ENCODE results near the gene PPP1R17.

PPP1R17 gene

DNA sequence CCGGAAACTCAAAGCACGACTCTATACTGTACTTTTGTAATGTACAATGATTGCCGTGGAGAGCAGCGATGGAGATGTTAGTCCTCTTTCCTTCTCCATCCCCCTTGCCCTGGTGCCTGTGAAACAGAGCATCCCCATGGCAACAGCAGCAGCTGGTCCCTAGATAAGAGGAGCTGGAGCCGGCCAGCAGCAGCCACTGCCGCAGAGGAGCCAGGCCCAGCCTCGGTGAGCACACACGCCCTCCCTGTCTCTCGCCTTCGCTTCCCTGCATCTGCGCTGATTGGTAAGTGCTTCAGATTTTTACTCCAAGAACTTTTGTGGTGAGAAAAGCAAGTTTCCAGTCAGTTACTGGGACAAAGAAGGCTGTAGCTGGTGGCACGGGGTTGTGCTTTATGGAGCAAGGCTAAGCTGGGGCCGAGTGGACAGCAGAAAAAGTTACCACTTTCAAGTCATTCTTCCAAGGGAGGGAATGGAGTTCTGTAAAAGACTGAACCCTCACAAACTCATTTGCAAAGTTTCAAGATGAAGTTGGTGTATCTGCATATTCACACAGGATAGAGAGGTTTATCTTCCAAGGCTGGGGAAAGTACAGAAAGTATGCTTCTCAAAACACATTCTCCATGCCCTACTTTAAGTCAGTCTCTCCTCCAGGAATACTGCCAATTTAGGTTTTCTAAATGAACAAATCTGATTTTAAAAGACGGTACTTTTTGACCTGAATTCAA lies at the start of gene PPP1R17:
Gene PPP1R17 (plus strand): TSS at position 192 of the 725 bp plus-strand sequence. CDS start 5,227 bp downstream, outside the sequence.
- DNase-seq = no peak

DNA sequence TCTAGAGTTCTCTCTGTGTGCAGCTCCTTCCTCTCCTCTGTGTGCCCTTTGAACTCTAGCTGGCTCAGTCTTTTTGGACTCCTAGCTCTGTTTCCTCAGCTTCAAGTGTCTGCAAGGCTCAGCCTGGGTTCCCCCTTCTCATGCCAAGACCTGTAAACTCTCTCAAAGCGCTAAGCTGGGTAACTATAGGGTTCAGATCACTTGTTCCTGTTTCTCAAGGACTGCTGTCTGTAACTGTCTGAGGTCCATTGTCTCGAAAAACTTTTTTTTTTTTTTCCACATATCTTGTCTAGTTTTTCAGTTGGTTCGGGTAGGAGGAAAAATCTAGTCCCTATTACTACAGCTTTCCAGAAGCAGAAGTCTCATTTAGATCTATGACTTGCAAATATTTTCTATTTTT lies 46.6 kb upstream of the PPP1R17 start:
- no peak for DNase-seq

DNA sequence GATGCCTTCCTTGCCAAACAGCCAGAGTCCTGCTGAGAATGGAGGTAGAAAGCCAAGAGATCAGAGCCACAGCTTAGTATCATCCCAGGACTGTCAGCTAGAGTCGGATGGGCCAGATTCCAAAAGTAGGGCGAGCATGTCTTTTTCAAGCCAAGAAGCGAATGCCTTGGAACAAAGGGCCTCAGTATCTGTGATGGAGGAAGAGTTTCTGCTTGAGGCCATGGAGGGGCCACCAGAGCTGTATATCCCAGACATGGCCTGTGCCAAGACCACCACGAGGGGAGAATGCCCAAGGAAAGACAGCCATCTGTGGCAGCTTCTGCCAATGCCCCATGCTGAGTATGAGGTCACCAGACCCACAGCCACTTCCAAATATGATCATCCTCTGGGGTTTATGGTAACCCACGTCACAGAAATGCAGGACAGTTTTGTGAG lies 44.3 kb upstream of the PPP1R17 start:
- no peak for DNase-seq

DNA sequence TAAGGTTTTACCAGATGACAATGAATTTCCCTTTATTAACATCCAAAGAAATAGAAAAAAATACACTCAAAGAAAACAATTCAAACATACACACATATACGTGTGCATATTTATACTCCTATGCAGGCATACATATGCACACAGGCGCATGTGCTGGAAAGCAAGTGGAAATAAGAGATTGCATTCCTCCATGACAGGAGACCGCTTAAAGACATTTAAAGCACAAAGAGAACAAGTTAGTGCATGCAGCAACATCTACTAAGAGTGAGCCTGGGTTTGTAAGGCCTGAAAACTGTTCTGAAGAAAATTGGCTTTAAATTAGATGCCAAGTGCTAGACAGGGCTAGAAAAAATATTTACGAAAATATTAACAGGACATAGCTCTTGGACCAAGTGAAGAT lies 40.1 kb upstream of the PPP1R17 start:
- DNase-seq = no peak

DNA sequence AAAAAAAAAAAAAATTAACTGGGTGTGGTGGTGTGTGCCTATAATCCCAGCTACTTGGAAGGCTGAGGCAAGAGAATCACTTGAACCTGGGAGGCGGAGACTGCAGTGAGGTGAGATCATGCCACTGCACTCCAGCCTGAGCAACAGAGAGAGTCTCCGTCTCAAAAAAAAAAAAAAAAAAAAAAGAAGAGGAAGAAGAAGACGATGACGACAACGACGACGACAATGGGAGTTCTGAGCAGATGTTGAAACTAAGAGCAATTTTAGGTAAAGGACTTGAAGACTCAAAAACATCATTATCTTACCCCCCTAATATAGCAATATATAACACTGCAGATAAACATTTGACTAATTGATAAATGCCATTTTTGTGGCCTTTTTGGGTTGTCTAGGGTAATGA lies 39.5 kb upstream of the PPP1R17 start:
- no peak for DNase-seq

DNA sequence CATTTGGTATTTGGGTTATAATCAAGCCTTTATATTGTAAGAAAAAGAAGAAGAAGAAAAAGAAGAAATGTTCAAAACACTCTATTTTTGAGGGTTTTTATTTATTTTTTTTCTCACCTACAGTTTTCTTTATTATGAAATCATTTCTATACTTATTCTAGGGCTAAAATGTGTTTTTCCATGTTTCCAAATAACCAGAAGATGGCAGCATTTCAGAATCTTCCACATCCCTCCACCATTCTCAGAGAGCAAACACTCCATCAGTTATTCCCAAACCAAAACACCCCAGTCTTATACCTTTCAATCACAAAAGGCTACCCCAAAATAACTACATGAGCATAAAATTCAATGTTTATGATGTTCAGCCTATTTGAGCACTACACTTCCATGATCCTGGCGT lies 38.7 kb upstream of the PPP1R17 start:
- no peak for DNase-seq

DNA sequence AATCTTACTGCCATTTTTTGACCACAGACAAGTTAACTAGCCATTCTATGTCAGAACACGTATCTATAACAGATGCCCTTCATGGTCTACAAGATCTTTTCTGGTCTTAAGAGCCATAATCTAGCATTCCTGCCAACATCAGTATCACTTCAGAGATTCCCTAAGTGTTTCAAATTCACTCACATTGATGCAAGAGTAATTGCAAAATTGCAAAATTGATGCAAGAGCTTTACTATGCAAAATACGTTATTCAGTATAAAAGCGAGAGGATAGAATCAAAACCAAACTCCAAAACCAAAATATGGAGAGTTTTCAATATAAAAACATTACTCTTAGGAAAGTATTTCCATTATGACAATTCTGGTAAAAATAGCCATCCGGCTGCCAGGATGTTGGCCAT lies 38.1 kb upstream of the PPP1R17 start:
- no peak for DNase-seq

DNA sequence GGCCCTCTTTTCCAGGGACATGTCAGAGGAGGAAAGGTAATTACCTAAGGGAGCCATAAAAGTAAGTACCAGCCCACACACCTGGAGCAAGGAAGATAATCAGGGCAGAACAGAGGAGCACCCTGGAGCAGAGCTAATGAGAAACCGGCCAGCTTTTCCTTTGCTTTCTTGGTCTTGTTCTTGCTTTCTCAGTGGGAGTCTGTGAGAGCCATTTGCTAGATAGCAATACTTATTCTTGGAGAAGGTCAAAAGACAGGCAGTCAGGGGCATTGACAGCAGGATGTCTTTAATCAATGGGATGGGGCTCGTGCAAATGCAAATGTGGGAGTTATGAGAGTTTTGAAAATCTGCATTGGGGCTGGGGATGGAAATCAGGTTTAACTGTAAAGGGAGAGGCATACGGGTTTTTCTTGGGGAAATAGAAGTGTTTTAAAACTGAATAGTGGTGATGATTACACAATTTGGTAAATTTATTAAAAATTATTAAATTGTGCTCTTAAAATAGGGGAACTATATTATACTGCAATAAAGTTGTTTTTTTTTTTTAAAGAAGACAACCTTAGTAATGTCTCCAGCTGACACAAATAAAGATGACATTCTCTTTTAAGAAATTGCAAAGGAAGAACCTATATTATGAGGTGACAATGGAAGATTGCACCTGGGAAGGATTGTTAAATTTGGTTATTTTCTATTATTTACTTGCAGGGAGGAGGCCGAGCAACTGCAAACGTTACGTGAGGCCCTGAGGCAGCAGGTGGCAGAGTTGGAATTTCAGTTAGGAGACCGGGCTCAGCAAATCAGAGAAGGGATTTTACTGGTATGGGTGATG lies 35.6 kb upstream of the PPP1R17 start:
- DNase-seq = no peak

DNA sequence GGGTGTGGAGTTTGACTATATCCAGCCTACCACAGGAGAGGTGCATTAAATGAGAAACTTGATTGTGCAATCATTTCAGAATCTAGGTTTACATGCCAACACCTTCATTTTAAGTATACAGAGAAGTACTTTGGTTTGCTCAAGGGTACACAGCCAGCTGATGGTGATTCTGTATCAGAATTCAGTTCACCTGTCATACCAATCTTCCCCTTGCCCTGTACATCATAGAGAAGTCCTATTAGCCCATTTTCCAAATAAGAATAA lies 35.0 kb upstream of the PPP1R17 start:
- DNase-seq = no peak

DNA sequence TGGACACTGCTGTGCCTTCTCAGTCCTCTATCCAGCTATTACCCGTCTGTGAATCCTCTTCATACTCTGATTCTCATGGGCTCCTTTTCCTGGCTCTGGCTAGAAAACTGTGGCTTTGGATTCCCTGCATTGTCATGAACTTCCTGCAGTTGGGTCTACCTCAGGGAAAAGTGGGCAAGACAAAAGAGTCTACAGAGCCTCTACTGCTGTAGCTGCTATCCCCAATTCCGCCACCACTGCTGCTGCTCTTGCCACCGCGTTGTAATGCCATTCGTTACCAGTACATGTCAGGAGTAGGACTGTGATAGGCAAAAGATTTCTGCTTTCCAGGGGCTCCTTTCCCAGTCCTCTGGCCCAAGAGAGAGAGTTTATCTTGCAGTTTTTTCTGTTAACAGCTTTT lies 23.9 kb upstream of the PPP1R17 start:
- DNase-seq = no peak

DNA sequence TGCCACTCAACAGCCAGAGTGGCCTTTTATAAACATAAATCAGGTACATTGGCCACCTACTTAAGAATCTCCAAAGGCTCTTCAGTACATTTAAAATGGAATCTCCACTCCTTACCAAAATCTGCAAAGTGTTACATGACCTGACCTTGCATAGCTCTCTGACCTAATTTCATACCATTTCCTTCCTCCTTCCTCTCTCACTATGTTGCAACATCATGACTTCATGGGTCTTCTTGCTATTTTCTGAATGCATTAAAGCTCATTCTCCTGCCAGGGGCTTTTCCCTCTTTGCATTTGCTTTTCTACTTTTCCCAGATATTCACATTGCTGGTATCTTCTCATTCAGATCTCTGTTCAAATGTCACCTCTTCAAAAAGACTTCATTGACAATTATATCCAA lies 22.1 kb upstream of the PPP1R17 start:
- DNase-seq = no peak

DNA sequence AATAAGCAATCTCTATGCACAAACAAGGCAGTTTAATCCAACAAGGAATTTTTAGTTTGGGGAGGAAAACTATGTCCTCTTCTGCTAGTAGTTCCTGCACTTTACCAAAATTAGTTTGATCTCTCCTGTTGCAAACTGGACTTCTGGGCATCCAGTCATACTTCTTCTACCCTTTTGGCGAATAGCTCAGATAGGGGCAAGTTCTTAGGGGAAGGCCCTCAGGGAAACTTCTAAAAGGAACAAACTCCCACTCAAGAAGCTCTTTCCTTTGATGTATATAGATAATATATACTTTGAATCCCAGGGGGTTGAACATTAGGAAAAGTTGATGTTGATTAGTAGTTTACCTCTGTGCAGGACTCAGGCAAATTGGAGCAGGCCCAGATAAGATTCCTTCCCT lies 21.5 kb upstream of the PPP1R17 start:
- no peak for DNase-seq

DNA sequence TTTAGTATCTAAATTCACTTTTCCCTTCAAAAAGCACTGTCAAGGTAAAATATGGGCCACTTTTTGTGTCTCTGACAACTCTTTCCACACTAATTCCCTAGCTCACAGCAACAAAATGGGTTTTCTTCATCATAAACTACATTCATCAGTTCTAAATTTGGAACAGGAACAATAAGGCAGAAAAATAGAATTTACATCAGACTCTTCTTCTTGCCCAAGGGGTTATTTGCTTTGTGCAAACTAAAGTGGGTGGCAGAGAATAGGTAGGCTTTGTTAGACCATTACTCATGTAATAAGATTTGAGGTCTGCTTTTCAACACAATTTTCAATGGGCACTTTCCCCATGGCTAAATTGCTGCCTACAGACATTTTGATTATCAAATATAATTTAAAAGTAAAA lies 17.6 kb upstream of the PPP1R17 start:
- DNase-seq = no peak

DNA sequence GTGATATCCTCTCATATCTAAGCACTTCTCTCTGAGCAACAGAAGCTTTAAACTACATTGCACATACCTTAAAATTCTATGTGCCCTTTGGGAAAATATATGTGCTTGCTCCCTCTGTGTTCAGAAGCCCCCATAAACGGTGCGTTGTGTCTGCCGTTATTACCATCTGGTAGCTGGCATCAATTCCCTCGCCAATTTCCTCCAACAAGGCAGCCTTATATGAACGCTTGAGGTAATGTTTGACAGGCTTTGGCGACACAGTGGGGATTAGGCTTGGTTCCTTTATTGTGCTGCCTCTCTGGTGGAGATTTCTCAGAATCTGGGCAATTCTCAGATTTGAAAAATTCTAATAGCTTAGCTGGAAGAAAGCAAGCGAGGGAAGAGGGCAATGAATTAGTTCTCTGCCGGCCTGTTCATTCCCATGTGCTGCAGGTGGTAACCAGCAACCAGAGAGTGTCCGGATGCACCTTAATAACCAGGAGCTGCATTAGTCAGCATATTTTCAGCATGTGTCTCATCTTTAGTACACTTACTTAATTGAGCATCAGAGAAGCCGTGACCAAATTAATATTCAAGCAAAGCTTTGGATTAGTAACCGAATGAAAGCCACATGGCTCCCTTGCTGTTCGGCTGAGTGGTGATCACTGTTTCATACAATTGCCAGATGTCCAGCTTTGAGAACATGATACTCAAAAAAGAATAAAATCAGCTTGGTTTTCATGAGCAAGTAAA lies 7.3 kb upstream of the PPP1R17 start:
- no peak for DNase-seq

DNA sequence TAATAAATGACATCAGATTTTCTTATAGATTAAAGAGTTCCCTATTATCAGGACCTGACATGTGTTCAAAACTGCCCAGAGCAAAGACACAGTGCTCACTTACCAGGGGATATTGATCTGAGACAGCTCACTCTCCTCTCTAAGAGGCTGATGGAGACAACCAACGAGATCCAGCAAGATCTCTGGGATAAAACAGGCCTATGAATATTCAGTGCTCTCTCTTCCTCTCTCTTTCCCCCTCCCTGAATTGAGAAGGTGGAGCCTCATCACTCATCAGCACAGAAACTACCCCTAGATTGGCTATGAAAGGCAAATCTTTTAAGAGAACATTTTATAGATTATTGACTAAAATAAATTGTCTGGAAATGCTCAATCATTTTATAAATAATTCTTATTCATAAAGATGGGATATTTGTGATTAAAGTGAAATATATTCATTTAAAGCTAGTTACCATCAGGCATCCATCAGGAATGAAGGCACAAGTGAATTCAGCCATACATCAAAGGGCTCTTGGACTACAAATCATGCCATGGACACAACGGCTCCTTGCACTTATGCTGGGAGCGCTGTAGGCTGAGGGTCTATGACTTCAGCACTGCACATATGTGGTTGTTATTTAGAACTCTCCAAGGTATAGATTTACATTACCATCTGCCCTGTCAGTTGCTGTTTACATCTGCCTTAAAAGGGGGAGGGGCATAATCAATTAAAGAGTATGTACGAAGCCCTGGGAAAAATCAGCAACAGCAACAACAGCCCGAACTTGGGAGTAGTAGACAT lies 3.4 kb upstream of the PPP1R17 start:
- no peak for DNase-seq

DNA sequence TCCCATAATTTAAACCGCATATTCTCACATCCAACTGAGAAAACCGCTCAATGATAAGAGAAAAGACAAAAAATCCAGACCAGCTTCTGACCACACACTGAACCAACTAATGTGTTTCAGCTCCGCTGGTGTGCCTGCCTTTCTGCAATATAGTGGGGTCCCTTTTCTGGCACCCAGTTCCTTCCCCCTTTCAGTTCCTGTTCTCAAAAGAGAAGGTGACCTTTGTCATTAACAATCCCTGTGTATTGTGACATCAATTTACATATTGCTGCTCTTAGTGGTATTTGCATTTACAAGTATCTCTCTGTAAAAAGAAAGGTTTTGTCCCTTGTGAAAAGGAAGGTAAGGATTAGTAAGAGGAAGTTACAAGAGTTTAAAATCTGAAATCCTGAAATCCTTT lies 1.4 kb downstream of the PPP1R17 start:
- DNase-seq = no peak

DNA sequence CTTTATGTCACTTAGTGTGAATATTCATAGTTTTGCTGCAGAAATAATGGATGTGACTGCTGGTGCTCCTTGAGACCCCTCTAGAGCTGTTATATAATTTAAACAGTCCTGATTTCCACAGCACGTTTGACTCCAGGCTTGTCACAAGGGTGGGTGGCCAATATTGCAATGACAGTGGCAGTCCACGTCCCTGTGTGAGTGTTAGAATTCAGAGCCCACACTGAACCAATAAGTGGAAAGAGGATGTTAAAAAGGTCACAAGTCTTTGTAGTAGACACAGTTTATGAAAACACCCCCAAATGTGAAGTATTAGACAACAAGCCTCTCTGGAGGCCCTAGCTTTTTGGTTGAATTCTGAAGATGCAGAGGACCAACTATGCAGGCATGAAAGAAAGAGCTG lies 2.0 kb downstream of the PPP1R17 start:
- no peak for DNase-seq

DNA sequence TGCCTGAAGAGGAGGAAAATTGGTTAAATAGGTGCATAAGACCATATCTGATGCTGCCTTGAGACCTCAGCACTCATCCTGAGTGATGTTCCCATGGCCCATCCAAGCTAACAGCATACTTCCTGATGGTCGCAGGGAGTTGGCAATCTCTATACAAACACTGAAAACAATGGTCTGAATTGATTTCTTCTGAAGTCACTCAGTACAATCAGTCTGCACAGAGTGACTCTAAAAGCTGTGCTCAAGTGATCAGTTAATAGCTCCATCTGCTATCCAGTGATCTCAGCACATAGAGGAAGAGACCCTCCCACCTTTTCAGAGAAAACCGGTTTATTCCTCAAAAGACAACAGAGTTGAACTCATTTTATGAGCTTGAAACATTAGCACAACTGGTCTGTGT lies 3.9 kb downstream of the PPP1R17 start:
- DNase-seq = no peak

DNA sequence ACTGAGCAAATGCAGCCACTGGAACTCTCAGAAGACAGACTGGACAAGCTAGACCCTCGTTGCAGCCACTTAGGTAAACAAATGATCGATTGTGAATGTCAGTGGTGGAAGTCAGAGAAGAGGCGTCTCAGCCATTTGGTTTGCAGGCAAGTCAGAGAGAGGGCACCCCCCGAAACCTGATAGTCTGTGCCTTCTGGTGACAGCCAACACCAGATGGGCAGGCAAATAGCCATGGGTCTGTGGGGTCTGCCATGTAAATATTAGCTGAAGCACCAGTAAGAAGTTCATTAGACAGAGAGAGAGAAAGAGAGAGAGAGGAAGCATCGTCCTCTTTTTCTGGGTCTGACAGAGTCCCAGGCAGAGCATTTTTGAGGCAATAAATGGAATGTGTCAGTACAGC lies 5.4 kb downstream of the PPP1R17 start:
- DNase-seq = no peak

DNA sequence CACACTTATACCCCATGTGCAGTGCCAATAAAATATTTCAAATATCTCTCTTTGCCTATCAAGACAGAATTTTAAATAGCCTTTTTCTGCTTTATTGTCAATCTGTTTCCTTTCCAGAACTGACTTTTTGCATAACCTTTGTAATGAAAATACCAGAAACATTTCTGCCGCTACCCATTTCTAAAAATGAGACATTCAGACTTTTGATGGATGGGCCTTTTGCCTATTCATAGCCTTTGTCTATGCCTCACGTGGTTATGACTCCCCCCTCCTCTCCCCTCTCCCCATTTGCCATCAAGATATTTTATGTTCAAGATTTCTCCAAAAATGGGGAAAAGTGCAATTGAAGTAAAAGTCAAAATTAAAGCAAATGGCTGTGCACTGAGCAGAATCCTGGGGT lies 5.9 kb downstream of the PPP1R17 start:
- no peak for DNase-seq

DNA sequence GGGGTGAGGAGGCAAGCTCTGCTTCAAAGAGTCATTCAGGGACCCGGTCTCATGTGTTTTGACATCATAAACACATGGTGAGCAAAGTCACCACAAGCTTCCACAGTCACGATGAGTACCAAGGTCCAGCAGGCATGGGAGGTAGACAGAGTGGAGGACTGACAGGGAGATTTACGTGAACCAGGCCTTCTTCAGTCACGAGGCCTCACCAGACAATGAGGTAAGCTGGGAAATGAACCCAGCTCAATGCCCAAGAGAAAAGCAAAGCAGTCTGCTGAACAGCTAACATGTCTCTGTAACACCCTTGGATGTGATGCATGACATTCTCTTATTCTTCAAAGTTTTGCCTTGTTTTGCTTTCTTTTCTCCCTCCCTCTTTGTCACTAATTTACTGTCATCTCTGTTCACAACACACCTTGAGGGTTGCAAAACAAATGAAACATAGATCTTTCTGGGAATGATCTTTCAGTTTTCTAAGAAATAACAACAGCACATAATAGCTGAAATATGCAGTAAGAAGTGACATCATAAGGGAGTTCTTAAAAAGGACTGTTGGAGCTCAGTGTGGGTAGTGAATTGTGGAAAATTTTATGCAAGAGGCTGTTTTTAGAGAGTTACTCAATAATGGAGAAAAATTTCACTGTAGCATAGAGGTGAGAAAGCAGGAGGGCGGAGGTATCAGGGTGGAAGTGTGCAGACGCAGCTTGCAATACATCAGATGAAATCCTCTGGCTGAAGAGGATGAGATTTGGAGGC lies 9.0 kb downstream of the PPP1R17 start:
- DNase-seq = no peak

DNA sequence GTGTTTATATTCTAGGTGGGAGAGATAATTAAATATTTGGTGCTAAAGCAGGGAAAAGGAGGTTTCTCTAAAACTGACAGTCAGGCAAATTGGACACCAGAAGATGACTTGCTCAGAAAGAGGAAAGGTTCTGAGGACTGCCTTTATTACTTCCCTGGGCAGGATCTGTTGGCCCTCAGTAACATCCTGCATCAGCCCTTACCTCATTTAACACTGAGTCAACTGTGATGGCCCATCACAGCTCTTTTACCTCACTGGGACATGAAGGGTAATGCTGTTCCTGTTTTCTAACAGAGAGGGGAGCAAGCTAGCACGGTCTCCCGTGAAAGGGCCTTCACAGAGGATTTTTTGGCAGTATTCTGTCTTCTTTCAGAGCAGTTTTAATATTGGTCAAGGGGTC lies 12.0 kb downstream of the PPP1R17 start:
- DNase-seq = no peak

DNA sequence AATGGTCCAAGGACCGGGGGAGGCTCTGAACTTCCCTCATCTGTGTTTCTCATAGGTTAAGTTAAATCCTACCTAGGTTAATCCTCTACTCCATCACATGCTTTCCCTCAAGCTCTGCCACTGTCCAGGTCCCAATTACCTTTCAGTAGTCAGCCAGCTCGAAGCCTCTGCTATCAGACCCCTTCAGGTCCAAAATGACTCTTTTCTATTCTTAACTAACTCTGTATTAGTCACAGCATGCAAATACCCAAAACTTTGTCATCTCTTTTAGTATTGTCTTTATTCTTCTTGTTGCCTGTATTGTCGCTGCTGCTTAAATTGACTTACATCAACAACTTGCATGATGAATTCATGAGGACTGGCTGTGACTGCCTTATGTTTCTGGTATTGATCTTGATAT lies 15.3 kb downstream of the PPP1R17 start:
- no peak for DNase-seq

All from activated CD4-positive, alpha-beta T cell treated with anti-CD3 and anti-CD28 coated beads, Interleukin-2, amount 50 U/mL, for 48 hours (primary cell).